Measurements from ENCODE around the gene GALNTL6. TPM values are rescaled to one million over a fixed set of nuclear protein-coding genes. Genes with fewer than 3 reads are reported as not detected.

Gene GALNTL6
- polyA plus RNA-seq, 1 donor (not counting 4 experiments of a cell fraction or from before 2014, with no cell fraction given): not detected

- no peak for FAIRE-seq
- Histone ChIP-seq H3K9ac (ENCODE audit: control insufficient read depth, extremely low read depth, insufficient read depth, low read length) (no peak overlapping the region), H3K27ac (ENCODE audit: control insufficient read depth, insufficient read depth, low read length) (no peak overlapping the region), H3K4me1 (ENCODE audit: control insufficient read depth, extremely low read depth, insufficient read depth, low read length) (no peaks in the 10 kb centered on the region), H3K27me3 (ENCODE audit: control insufficient read depth, extremely low read depth, insufficient read depth, low read length) (no peaks in the 10 kb centered on the region), H4K20me1 (ENCODE audit: control insufficient read depth, extremely low read depth, insufficient read depth, low read length) (no peaks in the 10 kb centered on the region), H3K4me3 (ENCODE audit: control insufficient read depth in 2 of 3, extremely low read depth in 1 of 3, insufficient read depth in 2 of 3, low read depth in 1 of 3, low read length in 3 of 3) (no peak overlapping the region), H3K4me2 (ENCODE audit: control insufficient read depth, extremely low read depth, insufficient read depth, low read depth, low read length) (no peak overlapping the region), H3K36me3 (ENCODE audit: control insufficient read depth in 2 of 2, extremely low read depth in 1 of 2, insufficient read depth in 2 of 2, low read length in 2 of 2) (no peaks in the 10 kb centered on the region), H2AFZ (ENCODE audit: control insufficient read depth, low read length) (no peak overlapping the region), H3K9me1 (ENCODE audit: control insufficient read depth, extremely low read depth, insufficient read depth, low read length) (no peaks in the 10 kb centered on the region), H3K79me2 (ENCODE audit: control insufficient read depth, insufficient read depth, low read length) (no peaks in the 10 kb centered on the region), H3K9me3 (ENCODE audit: control insufficient read depth, low read depth, low read length) (no peaks in the 10 kb centered on the region)
- dilution Hi-C loops (cut with MboI; ENCODE audit: extremely low pct_ligation_motif_present, low sequenced_read_pairs): no loop called here
- no peak for DNase-seq (ENCODE audit: low read depth, low spot score)
- TF ChIP-seq CTCF (optimal IDR thresholded peaks at IDR 0.05 in 1 of 3, IDR thresholded peaks at IDR 0.05 in 1 of 3, conservative IDR thresholded peaks at IDR 0.05 in 1 of 3; ENCODE audit: extremely low read depth in 1 of 3, insufficient read depth in 2 of 3, low read length in 3 of 3): no peak
- no peak for TF ChIP-seq EZH2 (IDR thresholded peaks at IDR 0.05; ENCODE audit: low read length)
Observed at GRCh38 chr4:172543249-172543648, 730.0 kb downstream of the GALNTL6 start.

- Histone ChIP-seq H2AFZ (ENCODE audit: control insufficient read depth, low read length) (no peak overlapping the region), H3K9me1 (ENCODE audit: control insufficient read depth, extremely low read depth, insufficient read depth, low read length) (no peaks in the 10 kb centered on the region), H3K79me2 (ENCODE audit: control insufficient read depth, insufficient read depth, low read length) (no peaks in the 10 kb centered on the region), H3K9ac (ENCODE audit: control insufficient read depth, extremely low read depth, insufficient read depth, low read length) (no peak overlapping the region), H3K36me3 (ENCODE audit: control insufficient read depth in 2 of 2, extremely low read depth in 1 of 2, insufficient read depth in 2 of 2, low read length in 2 of 2) (no peaks in the 10 kb centered on the region), H3K27ac (ENCODE audit: control insufficient read depth, insufficient read depth, low read length) (no peak overlapping the region), H3K4me1 (ENCODE audit: control insufficient read depth, extremely low read depth, insufficient read depth, low read length) (no peaks in the 10 kb centered on the region), H3K9me3 (ENCODE audit: control insufficient read depth, low read depth, low read length) (no peaks in the 10 kb centered on the region), H3K4me3 (ENCODE audit: control insufficient read depth in 2 of 3, extremely low read depth in 1 of 3, insufficient read depth in 2 of 3, low read depth in 1 of 3, low read length in 3 of 3) (no peak overlapping the region), H3K4me2 (ENCODE audit: control insufficient read depth, extremely low read depth, insufficient read depth, low read depth, low read length) (no peak overlapping the region), H3K27me3 (ENCODE audit: control insufficient read depth, extremely low read depth, insufficient read depth, low read length) (no peaks in the 10 kb centered on the region), H4K20me1 (ENCODE audit: control insufficient read depth, extremely low read depth, insufficient read depth, low read length) (no peaks in the 10 kb centered on the region)
- dilution Hi-C loops (cut with MboI; ENCODE audit: extremely low pct_ligation_motif_present, low sequenced_read_pairs): no loop called here
- TF ChIP-seq CTCF (optimal IDR thresholded peaks at IDR 0.05 in 1 of 3, IDR thresholded peaks at IDR 0.05 in 1 of 3, conservative IDR thresholded peaks at IDR 0.05 in 1 of 3; ENCODE audit: extremely low read depth in 1 of 3, insufficient read depth in 2 of 3, low read length in 3 of 3) (no peak), EZH2 (IDR thresholded peaks at IDR 0.05; ENCODE audit: low read length) (no peak)
- no peak for FAIRE-seq
- no peak for DNase-seq (ENCODE audit: low read depth, low spot score)
Observed at GRCh38 chr4:172546782-172547181, 733.6 kb downstream of the GALNTL6 start.

All from keratinocyte (primary cell).